ENCODE measurements around the gene SSBP3.
A peak's percentile ranks its signal among the peaks of the same experiment; 100 is the strongest.
"Not testable (repeated sequence)": the region's sequence is repeated elsewhere in the genome, so short reads cannot be mapped to it uniquely, and the experiment has no call there.

The SSBP3 gene

GRCh38 chr1:54421101-54421504 lies 14.9 kb upstream of the SSBP3 start:
- H3K9me3 Mint-ChIP-seq, result no peaks in the 10 kb centered on the region
- intact Hi-C loops (cut with micrococcal nuclease), result no loop called here
- peaks cover 13% of the 10 kb centered on the region for H3K27me3 Mint-ChIP-seq
- H3K4me1 Mint-ChIP-seq (ENCODE audit: low read depth), result peaks cover 13% of the 10 kb centered on the region
- H3K36me3 Mint-ChIP-seq (ENCODE audit: low read depth), result no peaks in the 10 kb centered on the region
- H3K4me3 Mint-ChIP-seq, result no peak overlapping the region
- no peak overlapping the region for H3K27ac Mint-ChIP-seq

- intact Hi-C loops (cut with micrococcal nuclease); H3K27ac Mint-ChIP-seq; H3K4me3 Mint-ChIP-seq; H3K9me3 Mint-ChIP-seq; H3K36me3 Mint-ChIP-seq (ENCODE audit: low read depth): not testable (repeated sequence)
- H3K4me1 Mint-ChIP-seq (ENCODE audit: low read depth), result peaks cover 36% of the 10 kb centered on the region
- H3K27me3 Mint-ChIP-seq, result peaks cover 31% of the 10 kb centered on the region
Observed at GRCh38 chr1:54418598-54418997, 12.4 kb upstream of the SSBP3 start.

GRCh38 chr1:54417123-54417522 lies 10.9 kb upstream of the SSBP3 start:
- Mint-ChIP-seq H3K27ac (peak overlapping the region; percentile 79), H3K4me3 (peak overlapping the region; percentile 59), H3K27me3 (peaks cover 30% of the 10 kb centered on the region), H3K4me1 (ENCODE audit: low read depth) (peaks cover 44% of the 10 kb centered on the region), H3K9me3 (no peaks in the 10 kb centered on the region), H3K36me3 (ENCODE audit: low read depth) (no peaks in the 10 kb centered on the region)
- intact Hi-C loops (cut with micrococcal nuclease), result no loop called here

DNA sequence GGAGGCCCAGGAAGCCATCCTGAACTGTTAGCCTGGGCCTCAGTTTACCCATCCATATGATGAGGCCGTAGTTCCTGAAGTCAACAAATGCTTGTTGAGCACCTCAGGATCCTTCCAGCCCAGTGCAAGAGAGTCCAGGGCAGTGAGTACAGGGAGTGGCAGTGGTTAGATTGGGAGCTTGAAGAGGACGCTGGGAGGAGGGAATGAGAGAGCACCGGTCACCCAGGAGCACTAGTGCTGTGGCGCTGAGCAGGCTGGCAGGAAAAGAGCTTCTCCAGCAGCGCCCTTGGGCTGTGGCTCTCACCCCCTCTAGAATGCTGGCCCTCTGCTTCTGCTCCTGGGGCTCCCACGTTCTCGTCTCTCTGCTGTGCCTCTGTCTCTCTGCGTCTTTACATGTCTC lies 10.2 kb upstream of the SSBP3 start:
- Mint-ChIP-seq H3K36me3 (ENCODE audit: low read depth) (no peaks in the 10 kb centered on the region), H3K27me3 (peaks cover 30% of the 10 kb centered on the region), H3K4me1 (ENCODE audit: low read depth) (peaks cover 44% of the 10 kb centered on the region), H3K9me3 (no peaks in the 10 kb centered on the region), H3K27ac (peak overlapping the region; percentile 79), H3K4me3 (no peak overlapping the region)
- intact Hi-C loops (cut with micrococcal nuclease), result no loop called here

DNA sequence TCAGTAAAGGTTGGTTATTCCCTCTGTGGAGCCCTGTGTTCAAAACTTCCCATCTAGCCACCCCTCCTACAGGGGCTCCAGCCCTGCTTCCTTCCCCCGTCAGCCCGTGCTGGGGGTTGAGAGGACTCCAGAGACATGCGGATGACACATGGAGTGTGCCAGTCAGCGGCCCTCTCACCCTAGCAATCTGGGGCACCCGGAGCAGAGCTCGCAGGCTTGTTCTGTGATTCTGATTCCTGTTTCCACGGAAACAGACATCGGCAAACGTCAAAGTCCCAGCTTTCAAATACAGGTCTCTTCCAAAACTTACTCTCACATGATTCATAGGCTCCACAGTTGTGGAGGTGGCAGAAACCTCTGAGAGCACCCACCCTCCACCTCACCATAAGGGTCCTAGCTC lies 9.8 kb upstream of the SSBP3 start:
- H3K4me1 Mint-ChIP-seq (ENCODE audit: low read depth), result peaks cover 44% of the 10 kb centered on the region
- intact Hi-C loops (cut with micrococcal nuclease), result no loop called here
- H3K27ac Mint-ChIP-seq, result peak overlapping the region; percentile 79
- no peaks in the 10 kb centered on the region for H3K36me3 Mint-ChIP-seq (ENCODE audit: low read depth)
- H3K4me3 Mint-ChIP-seq, result no peak overlapping the region
- H3K9me3 Mint-ChIP-seq, result no peaks in the 10 kb centered on the region
- peaks cover 30% of the 10 kb centered on the region for H3K27me3 Mint-ChIP-seq

- peak overlapping the region; percentile 79 for H3K27ac Mint-ChIP-seq
- peaks cover 27% of the 10 kb centered on the region for H3K27me3 Mint-ChIP-seq
- H3K4me1 Mint-ChIP-seq (ENCODE audit: low read depth), result peaks cover 44% of the 10 kb centered on the region
- H3K4me3 Mint-ChIP-seq, result no peak overlapping the region
- intact Hi-C loops (cut with micrococcal nuclease), result no loop called here
- no peaks in the 10 kb centered on the region for H3K36me3 Mint-ChIP-seq (ENCODE audit: low read depth)
- H3K9me3 Mint-ChIP-seq, result no peaks in the 10 kb centered on the region
Observed at GRCh38 chr1:54415533-54415932, 9.3 kb upstream of the SSBP3 start.

DNA sequence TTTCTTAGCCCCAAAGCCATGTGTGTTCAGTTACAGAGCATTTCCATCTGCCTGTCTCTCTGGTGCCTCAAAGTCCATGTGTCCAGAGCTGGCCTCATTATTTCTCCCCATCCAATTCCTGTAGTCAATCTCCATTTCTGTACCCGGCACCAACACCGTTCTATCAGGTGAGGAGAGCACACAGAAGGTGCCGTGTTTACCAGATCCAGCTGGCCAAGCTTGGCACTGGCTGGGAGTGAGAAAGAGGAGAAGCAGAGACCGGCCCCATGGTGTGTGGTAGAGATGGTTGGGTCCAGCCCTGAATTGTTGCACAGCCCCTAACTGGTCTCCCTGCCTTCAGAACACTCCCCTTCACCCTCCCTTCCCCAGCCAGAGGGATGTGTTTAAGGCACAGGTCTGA lies 7.5 kb upstream of the SSBP3 start:
- H3K36me3 Mint-ChIP-seq (ENCODE audit: low read depth), result no peaks in the 10 kb centered on the region
- intact Hi-C loops (cut with micrococcal nuclease), result no loop called here
- no peak overlapping the region for H3K4me3 Mint-ChIP-seq
- H3K9me3 Mint-ChIP-seq, result no peaks in the 10 kb centered on the region
- peaks cover 58% of the 10 kb centered on the region for H3K4me1 Mint-ChIP-seq (ENCODE audit: low read depth)
- H3K27ac Mint-ChIP-seq, result peak overlapping the region; percentile 69
- peaks cover 26% of the 10 kb centered on the region for H3K27me3 Mint-ChIP-seq

GRCh38 chr1:54413295-54413694 lies 7.1 kb upstream of the SSBP3 start:
- Mint-ChIP-seq H3K4me1 (ENCODE audit: low read depth) (peaks cover 62% of the 10 kb centered on the region), H3K4me3 (no peak overlapping the region), H3K27ac (peak overlapping the region; percentile 69), H3K36me3 (ENCODE audit: low read depth) (no peaks in the 10 kb centered on the region), H3K27me3 (peaks cover 26% of the 10 kb centered on the region), H3K9me3 (no peaks in the 10 kb centered on the region)
- intact Hi-C loops (cut with micrococcal nuclease), result no loop called here

- H3K27ac Mint-ChIP-seq, result no peak overlapping the region
- peaks cover 19% of the 10 kb centered on the region for H3K27me3 Mint-ChIP-seq
- intact Hi-C loops (cut with micrococcal nuclease), result no loop called here
- H3K36me3 Mint-ChIP-seq (ENCODE audit: low read depth), result no peaks in the 10 kb centered on the region
- no peak overlapping the region for H3K4me3 Mint-ChIP-seq
- H3K4me1 Mint-ChIP-seq (ENCODE audit: low read depth), result peaks cover 51% of the 10 kb centered on the region
- no peaks in the 10 kb centered on the region for H3K9me3 Mint-ChIP-seq
Observed at GRCh38 chr1:54410359-54410758, 4.2 kb upstream of the SSBP3 start.

DNA sequence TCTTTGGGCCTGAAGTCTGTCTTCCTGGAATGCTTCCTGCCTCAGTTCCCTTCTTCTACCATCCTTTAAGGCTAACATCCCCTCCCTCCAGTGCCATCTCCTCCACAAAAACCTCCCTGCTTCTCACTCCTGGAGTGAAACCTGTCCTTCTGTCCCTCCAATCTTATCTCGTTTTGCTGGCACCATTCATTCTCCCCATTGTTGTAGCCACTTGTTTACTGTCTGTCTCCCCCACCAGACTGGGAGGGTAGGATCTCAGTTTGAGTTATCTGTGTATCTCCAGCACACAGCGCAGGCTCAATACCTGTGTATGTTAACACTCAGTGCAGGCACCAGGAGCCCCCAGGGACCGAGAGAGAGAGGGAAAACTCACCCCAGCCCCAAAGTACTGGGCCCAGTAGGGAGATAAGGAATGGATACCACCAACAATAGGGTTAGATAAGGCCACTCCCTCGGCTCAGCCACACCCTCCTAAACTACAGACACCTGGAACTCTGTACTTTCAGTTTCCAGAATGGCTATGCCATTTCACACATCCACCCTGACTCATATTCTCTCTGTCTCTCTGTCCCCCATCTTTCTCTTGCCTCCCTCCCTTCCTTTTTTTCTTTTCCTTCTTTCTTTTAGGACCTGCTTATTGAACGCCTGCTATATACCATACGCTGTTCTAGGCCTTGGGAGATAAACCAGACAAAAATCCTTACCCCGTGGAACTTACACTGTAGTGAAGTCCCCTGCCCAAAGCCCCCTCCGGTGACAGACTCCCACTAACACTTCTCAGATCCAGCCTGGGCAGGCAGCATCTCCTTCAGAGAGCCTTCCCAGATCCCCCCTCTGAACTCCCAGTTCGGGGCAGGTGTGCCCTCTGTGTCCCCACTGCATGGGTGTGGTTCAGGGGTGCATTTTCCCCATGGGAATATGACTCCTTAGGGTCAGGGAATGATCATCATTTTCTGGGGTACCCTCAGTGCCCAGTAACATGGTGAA lies 3.3 kb upstream of the SSBP3 start:
- H3K36me3 Mint-ChIP-seq (ENCODE audit: low read depth), result peaks cover 2% of the 10 kb centered on the region
- peaks cover 51% of the 10 kb centered on the region for H3K4me1 Mint-ChIP-seq (ENCODE audit: low read depth)
- H3K27me3 Mint-ChIP-seq, result peaks cover 10% of the 10 kb centered on the region
- intact Hi-C loops (cut with micrococcal nuclease), result loop anchor here (5.0 kb wide), 1 partner anchor 357 kb away; the partner anchor contains the start of genes TCEANC2 and TMEM59
- H3K27ac Mint-ChIP-seq, result peak overlapping the region; percentile 96
- no peak overlapping the region for H3K4me3 Mint-ChIP-seq
- H3K9me3 Mint-ChIP-seq, result no peaks in the 10 kb centered on the region

DNA sequence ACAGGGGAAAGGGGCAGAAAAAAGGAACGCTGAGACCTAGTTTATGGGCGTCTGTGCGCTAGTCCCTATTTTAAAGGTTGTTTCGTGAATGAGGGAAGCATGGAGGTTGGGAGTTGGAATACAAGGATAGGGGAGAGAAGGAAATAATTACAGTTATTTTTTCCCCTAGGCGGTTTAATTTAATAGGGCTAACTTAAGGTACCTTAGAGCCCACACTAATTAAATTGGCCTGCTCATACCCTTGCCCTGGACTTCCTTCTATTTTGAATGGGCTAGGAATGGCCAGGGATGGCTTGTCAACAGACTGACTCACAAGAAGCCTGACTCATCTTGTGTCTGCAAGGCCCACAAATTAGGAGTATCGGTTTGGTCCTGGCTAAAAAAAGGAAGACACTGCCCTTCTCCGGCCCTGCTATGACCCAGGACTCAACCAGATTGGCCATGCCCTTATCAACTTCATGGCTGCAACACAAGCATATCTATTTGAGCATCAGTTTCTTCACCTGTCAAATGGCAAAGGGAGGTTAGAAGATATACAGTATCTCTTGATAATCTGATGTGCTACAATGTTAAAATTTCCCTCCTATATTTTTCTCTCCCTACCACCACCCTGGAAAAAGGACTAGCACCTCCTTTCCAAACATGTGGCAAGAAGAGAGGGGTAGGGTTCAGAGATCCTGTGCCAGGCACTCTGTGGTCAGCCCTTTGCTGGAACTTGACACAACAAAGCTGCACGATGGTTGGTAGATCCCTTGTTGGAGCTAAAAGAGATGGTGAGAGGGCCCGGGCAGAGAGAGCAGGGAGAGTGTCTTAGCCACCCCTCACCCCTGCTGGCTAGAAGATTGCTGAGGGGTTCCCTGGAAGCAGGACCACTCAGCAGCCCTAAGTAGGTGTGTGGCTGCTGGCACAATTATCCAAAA lies 2.2 kb upstream of the SSBP3 start:
- peaks cover 12% of the 10 kb centered on the region for H3K36me3 Mint-ChIP-seq (ENCODE audit: low read depth)
- peak overlapping the region; percentile 96 for H3K27ac Mint-ChIP-seq
- no peak overlapping the region for H3K4me3 Mint-ChIP-seq
- H3K27me3 Mint-ChIP-seq, result peaks cover 3% of the 10 kb centered on the region
- intact Hi-C loops (cut with micrococcal nuclease), result loop anchor here (5.0 kb wide), 1 partner anchor 356 kb away; the partner anchor contains the start of genes TCEANC2 and TMEM59
- H3K4me1 Mint-ChIP-seq (ENCODE audit: low read depth), result peaks cover 51% of the 10 kb centered on the region
- H3K9me3 Mint-ChIP-seq, result no peaks in the 10 kb centered on the region

- Mint-ChIP-seq H3K9me3 (no peaks in the 10 kb centered on the region), H3K27ac (peak overlapping the region; percentile 96), H3K4me3 (peak overlapping the region; percentile 83), H3K27me3 (no peaks in the 10 kb centered on the region), H3K4me1 (ENCODE audit: low read depth) (peaks cover 53% of the 10 kb centered on the region), H3K36me3 (ENCODE audit: low read depth) (peaks cover 21% of the 10 kb centered on the region)
- intact Hi-C loops (cut with micrococcal nuclease), result loop anchor here (1.0 to 5.0 kb wide), 2 partner anchors 81 to 355 kb away; partner anchors contain the start of genes TCEANC2 and TMEM59
Observed at GRCh38 chr1:54407404-54408146, 1.4 kb upstream of the SSBP3 start.

DNA sequence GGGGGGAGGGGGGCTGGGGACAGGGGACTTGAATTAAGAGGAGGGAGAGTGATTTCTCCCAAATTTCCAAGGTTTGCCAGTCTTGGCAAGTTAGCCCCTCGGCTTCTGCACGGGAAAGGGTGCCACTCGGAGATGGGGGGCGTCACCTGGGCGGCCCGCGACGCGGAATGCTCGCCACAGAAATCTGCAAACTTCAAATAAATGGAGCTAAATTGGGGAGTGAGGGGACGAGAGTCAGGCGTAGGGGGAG lies 885 bp upstream of the SSBP3 start:
- Mint-ChIP-seq H3K27ac (peak overlapping the region; percentile 96), H3K9me3 (no peaks in the 10 kb centered on the region), H3K4me3 (peak overlapping the region; percentile 83), H3K36me3 (ENCODE audit: low read depth) (peaks cover 26% of the 10 kb centered on the region), H3K27me3 (no peaks in the 10 kb centered on the region), H3K4me1 (ENCODE audit: low read depth) (peaks cover 54% of the 10 kb centered on the region)
- intact Hi-C loops (cut with micrococcal nuclease), result loop anchor here (1.0 to 5.0 kb wide), 2 partner anchors 81 to 355 kb away; partner anchors contain the start of genes TCEANC2 and TMEM59

All from dendritic cell treated with granulocyte-macrophage colony-stimulating factor and Interleukin-4, amounts not matched to agents 40 ng/mL and 50 ng/mL, for 4 days (primary cell).